Psoas muscle (tissue), 8 donors: ENCODE results near the gene LRP1B. TPM values are rescaled to one million over a fixed set of nuclear protein-coding genes. Genes with fewer than 3 reads are reported as not detected.

Source experiments
- ATAC-seq, 4 donors: fragments of 200-7000 bp; cut with Tn5 transposase; one replicate each; pipeline ENCODE4 v1.9.1; 2020; ENCODE audit warnings: moderate library complexity in 3 of 4, mild to moderate bottlenecking in 2 of 4
- DNase-seq, 2 donors: peaks; one replicate each; pipeline ENCODE4 v3.0.0-alpha.2; 2020
- H3K27ac ChIP-seq: fragments of 200-600 bp; one replicate; pipeline ENCODE4 v1.8.0; 2022
- H3K27me3 ChIP-seq, 3 donors: fragments of 200-600 bp in 1 of 3; one replicate each; pipeline versions ENCODE4 v1.6.1 to v1.8.0; 2013 to 2022; ENCODE audit warnings: low read length in 2 of 3, mild to moderate bottlenecking in 2 of 3, moderate library complexity in 1 of 3; ENCODE audit not compliant: insufficient read depth in 3 of 3
- H3K36me3 ChIP-seq, 2 donors: fragments of 200-600 bp in 1 of 2; one replicate each; pipeline versions ENCODE4 v1.6.1 to v1.8.0; 2013 to 2022; ENCODE audit warnings: low read depth in 1 of 2, mild to moderate bottlenecking in 1 of 2, moderate library complexity in 1 of 2; ENCODE audit not compliant: insufficient read depth in 1 of 2
- H3K4me1 ChIP-seq: fragments of 200-600 bp; one replicate; pipeline ENCODE4 v1.8.0; 2022
- H3K4me3 ChIP-seq: fragments of 200-600 bp; one replicate; pipeline ENCODE4 v1.8.0; 2022; ENCODE audit warnings: mild to moderate bottlenecking
- H3K9me3 ChIP-seq: fragments of 200-600 bp; one replicate; pipeline ENCODE4 v1.8.0; 2022
- WGBS, 3 donors: extraction: QIAGEN DNeasy Blood & Tissue Kit; methylation state at CpG; one replicate each; pipeline versions ENCODE4 v1.1.6 to v1.1.7; 2013; 5-methylcytosine and 5-hydroxymethylcytosine counted together
- intact Hi-C, 2 donors: fragments of 100-400 bp; cut with DNase I; formaldehyde crosslinking; loops; one replicate each; pipeline versions ENCODE4 v1.11.0 to v1.14.2; 2022
- polyA plus RNA-seq, 3 donors: library from polyadenylated mRNA; stranded (reverse); fragments of 200-250 nt; gene quantifications; one replicate each; pipeline ENCODE4 v1.2.3, GENCODE V29; 2013
- total RNA-seq, 4 donors: library from RNA; stranded (reverse); fragmentation: NEBNext Ultra II Directional in 2 of 4; extraction: Animal tissue kit (Norgen Biotek cat#: 25700) in 2 of 4; gene quantifications; one replicate each; pipeline versions ENCODE4 v1.2.1 to v1.2.4, GENCODE V29; 2021 to 2023
- TF ChIP-seq, protein P1 (sequence below): fragments of 200-600 bp; IDR thresholded peaks from one replicate; pipeline ENCODE4 v1.8.0; 2022; ENCODE audit warnings: antibody characterized with exemption
- donor health status: healthy with polysubstance abuse.
- donor health status: DM: no; HTN: no; CAD: no; lungs with moderate emphysema.
- donor health status: Bipolar disorder and iron deficiency.
- donor health status: healthy.
- donor health status: DM: yes; HTN: yes; CAD: no.
- donor health status: DM: no; HTN: no; CAD: no.
- donor health status: DM: no; HTN: no; CAD: no.
- donor health status: DM: yes; HTN: yes; CAD: no.

The LRP1B gene
- total and polyA plus RNA-seq, 7 donors = 0.33 to 3.3 (median 0.95) TPM

DNA sequence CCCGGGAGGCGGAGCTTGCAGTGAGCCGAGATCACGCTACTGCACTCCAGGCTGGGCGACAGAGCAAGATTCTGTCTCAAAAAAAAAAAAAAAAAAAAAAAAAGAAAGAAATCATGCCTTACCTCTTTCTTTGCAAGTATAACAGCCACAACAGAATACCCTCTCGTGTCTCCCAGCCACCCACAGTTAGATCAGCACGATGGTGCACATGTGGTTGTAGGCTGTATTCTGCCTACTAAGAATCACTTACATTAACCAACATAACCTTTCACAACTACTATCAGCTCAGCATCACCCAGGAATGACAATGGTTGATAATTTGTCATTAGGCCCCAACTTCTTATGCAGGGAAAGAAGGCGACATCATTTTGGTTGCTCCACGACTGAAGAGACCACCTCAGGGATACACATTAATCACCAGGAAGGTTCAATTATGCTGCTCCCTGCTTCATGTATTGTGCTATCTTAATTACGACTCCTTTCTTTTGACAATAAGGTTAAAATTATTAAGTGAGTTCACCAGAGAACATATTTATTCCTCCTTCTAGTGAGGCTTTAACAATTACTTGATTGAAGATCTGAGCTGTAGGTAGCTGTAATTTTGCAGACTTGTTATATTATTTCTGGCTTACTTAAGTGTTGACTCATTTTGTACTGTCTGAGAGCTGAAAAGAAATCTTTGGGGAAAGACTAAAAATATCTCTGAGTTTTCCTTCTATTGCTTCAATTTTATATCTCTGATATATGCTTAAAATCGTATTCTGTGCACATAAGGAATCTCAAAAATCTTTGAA lies 120.1 kb downstream of the LRP1B start:
- Histone ChIP-seq H3K4me1 (no peaks in the 10 kb centered on the region), H3K4me3 (no peak overlapping the region), H3K27ac (no peak overlapping the region), H3K27me3 (no peaks in the 10 kb centered on the region), H3K36me3 (no peaks in the 10 kb centered on the region), H3K9me3 (no peaks in the 10 kb centered on the region)
- 76 to 83% (median 77%) methylated on average over 11 of the region's 11 CpGs for WGBS, 3 donors
- TF ChIP-seq, protein P1, sequence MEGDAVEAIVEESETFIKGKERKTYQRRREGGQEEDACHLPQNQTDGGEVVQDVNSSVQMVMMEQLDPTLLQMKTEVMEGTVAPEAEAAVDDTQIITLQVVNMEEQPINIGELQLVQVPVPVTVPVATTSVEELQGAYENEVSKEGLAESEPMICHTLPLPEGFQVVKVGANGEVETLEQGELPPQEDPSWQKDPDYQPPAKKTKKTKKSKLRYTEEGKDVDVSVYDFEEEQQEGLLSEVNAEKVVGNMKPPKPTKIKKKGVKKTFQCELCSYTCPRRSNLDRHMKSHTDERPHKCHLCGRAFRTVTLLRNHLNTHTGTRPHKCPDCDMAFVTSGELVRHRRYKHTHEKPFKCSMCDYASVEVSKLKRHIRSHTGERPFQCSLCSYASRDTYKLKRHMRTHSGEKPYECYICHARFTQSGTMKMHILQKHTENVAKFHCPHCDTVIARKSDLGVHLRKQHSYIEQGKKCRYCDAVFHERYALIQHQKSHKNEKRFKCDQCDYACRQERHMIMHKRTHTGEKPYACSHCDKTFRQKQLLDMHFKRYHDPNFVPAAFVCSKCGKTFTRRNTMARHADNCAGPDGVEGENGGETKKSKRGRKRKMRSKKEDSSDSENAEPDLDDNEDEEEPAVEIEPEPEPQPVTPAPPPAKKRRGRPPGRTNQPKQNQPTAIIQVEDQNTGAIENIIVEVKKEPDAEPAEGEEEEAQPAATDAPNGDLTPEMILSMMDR = no peak
- ATAC-seq (no peak), DNase-seq (no peak)
- intact Hi-C loops = no loop called here

DNA sequence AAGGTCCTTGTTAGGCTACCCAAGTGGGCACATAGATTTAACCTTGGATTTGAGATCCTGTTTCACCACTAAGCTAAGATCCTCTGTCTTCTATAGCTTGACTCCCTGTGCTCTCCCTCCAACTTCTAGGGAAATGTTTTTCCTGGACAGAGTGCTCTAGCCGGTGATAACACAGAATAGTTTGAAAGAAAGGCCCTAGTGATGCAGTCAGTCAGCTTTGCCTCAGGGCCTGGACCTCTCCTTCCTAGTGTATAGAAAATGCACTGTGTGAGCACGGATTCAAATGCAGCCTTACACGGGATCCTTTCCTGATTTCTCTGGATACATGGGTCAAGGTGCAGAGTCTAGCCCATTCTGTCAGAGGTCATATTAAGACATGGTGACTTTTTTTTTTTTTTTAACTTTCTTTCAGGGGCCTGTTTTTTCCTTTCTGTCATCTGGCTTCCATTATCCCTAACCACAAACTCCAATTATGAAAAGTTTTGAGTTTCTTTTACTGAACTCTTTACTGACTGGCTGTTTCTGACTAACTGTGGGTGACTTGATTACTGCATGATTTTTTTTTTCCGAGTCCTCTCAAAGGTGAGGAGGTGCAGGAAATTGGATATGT lies 122.6 kb downstream of the LRP1B start:
- no peak overlapping the region for H3K27ac ChIP-seq
- H3K9me3 ChIP-seq = no peaks in the 10 kb centered on the region
- intact Hi-C loops = no loop called here
- no peaks in the 10 kb centered on the region for H3K27me3 ChIP-seq
- H3K4me1 ChIP-seq = no peaks in the 10 kb centered on the region
- no peak for ATAC-seq
- 75 to 81% (median 77%) methylated on average over 4 of the region's 4 CpGs for WGBS, 3 donors
- no peaks in the 10 kb centered on the region for H3K36me3 ChIP-seq
- H3K4me3 ChIP-seq = no peak overlapping the region
- TF ChIP-seq, protein P1 = no peak
- no peak for DNase-seq

DNA sequence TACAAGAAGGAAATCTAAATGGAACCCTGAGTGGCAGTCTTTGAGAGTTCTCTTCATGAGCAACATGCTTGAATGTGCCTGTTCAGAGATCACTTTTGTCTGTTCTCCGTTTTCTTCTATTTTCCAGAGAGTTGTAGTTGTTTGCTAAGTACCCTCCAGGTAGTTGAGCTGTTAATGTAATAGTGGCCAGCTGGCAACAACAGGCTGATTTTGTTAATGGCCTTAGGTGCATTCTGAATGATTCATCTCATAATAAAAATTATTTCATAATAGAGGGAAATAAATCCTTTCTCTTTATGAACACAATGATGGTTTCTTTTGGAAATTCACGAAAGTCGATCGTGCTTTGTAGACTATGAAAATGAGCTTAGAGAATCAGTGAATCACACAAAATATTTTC lies 136.8 kb downstream of the LRP1B start:
- Histone ChIP-seq H3K4me3 (no peak overlapping the region), H3K27ac (no peak overlapping the region), H3K4me1 (no peaks in the 10 kb centered on the region), H3K27me3 (no peaks in the 10 kb centered on the region), H3K9me3 (no peaks in the 10 kb centered on the region), H3K36me3 (no peaks in the 10 kb centered on the region)
- intact Hi-C loops = no loop called here
- no peak for DNase-seq
- no peak for ATAC-seq
- TF ChIP-seq, protein P1 = no peak
- 92 to 97% (median 94%) methylated on average over 4 of the region's 4 CpGs for WGBS, 3 donors

DNA sequence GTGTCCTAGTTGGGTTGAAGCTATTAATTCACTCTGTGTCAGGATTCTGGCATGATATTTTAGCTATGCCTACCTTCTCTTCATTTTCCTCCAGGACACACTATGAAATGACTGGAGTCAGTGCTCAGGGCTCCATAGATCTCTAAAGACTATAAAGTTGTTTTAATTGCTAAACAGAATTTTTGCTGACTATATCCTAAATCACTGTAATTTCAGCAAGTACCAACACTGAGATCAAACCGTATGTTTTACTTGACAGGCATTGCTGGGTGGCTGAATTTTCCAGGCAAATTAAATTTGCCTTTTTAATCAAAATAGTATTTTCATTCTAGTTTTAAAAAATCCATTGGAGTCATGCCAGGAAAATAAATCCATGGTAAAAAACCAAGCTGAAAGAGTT lies 138.1 kb downstream of the LRP1B start:
- Histone ChIP-seq H3K27me3 (no peaks in the 10 kb centered on the region), H3K4me1 (no peaks in the 10 kb centered on the region), H3K4me3 (no peak overlapping the region), H3K27ac (no peak overlapping the region), H3K36me3 (no peaks in the 10 kb centered on the region), H3K9me3 (no peaks in the 10 kb centered on the region)
- intact Hi-C loops = no loop called here
- TF ChIP-seq, protein P1 = no peak
- no peak for DNase-seq
- ATAC-seq = no peak
- WGBS, 3 donors = 63 to 71% (median 66%) methylated on average over 1 of the region's 1 CpG
